Neutrophil (primary cell): ENCODE results near the gene FRMD5.

Experiments used
- H3K27ac ChIP-seq: fragments of 200-600 bp; sonication (generic); 2 replicates; pipeline ENCODE4 v1.5.1; 2016; ENCODE audit warnings: mild to moderate bottlenecking, moderate library complexity
- H3K27me3 ChIP-seq: fragments of 200-600 bp; sonication (generic); 2 replicates; pipeline ENCODE4 v1.6.0; 2016; ENCODE audit warnings: mild to moderate bottlenecking
- H3K36me3 ChIP-seq: fragments of 200-600 bp; sonication (generic); 2 replicates; pipeline ENCODE4 v1.5.1; 2017
- H3K4me1 ChIP-seq, 2 experiments: fragments of 200-600 bp in 1 of 2; sonication (generic) in 1 of 2; 1 replicate in 1 of 2; 2 replicates in 1 of 2; pipeline versions ENCODE4 v1.5.1 to v1.6.1; 2013 to 2016; ENCODE audit warnings: low read depth in 1 of 2, low read length in 1 of 2, mild to moderate bottlenecking in 1 of 2, moderate library complexity in 1 of 2; ENCODE audit not compliant: control insufficient read depth in 1 of 2, insufficient read depth in 1 of 2
- H3K4me3 ChIP-seq, 2 experiments: fragments of 200-600 bp in 1 of 2; sonication (generic) in 1 of 2; 1 replicate in 1 of 2; 2 replicates in 1 of 2; pipeline ENCODE4 v1.5.1; 2013 to 2016; ENCODE audit warnings: low read depth in 1 of 2, low read length in 1 of 2, mild to moderate bottlenecking in 1 of 2, moderate library complexity in 1 of 2
- H3K9me3 ChIP-seq: fragments of 200-600 bp; sonication (generic); 2 replicates; pipeline ENCODE4 v1.5.1; 2016
- TF ChIP-seq, protein P1 (sequence below): fragments of 200-600 bp; sonication (generic); IDR thresholded peaks from 2 replicates; pipeline ENCODE4 v1.5.1; 2016; ENCODE audit warnings: antibody characterized with exemption

FRMD5 gene

GRCh38 chr15:43883571-43883970 is 311.5 kb downstream of the FRMD5 start:
- H3K27me3 ChIP-seq = no peaks in the 10 kb centered on the region
- TF ChIP-seq, protein P1, sequence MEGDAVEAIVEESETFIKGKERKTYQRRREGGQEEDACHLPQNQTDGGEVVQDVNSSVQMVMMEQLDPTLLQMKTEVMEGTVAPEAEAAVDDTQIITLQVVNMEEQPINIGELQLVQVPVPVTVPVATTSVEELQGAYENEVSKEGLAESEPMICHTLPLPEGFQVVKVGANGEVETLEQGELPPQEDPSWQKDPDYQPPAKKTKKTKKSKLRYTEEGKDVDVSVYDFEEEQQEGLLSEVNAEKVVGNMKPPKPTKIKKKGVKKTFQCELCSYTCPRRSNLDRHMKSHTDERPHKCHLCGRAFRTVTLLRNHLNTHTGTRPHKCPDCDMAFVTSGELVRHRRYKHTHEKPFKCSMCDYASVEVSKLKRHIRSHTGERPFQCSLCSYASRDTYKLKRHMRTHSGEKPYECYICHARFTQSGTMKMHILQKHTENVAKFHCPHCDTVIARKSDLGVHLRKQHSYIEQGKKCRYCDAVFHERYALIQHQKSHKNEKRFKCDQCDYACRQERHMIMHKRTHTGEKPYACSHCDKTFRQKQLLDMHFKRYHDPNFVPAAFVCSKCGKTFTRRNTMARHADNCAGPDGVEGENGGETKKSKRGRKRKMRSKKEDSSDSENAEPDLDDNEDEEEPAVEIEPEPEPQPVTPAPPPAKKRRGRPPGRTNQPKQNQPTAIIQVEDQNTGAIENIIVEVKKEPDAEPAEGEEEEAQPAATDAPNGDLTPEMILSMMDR = no peak
- no peaks in the 10 kb centered on the region for H3K4me1 ChIP-seq
- no peak overlapping the region for H3K4me3 ChIP-seq
- no peaks in the 10 kb centered on the region for H3K9me3 ChIP-seq
- H3K27ac ChIP-seq = no peak overlapping the region
- peaks cover 30% of the 10 kb centered on the region for H3K36me3 ChIP-seq

GRCh38 chr15:43881944-43882343 is 313.1 kb downstream of the FRMD5 start:
- H3K36me3 ChIP-seq = peaks cover 35% of the 10 kb centered on the region
- H3K9me3 ChIP-seq = no peaks in the 10 kb centered on the region
- no peaks in the 10 kb centered on the region for H3K27me3 ChIP-seq
- H3K27ac ChIP-seq = no peak overlapping the region
- TF ChIP-seq, protein P1 = no peak
- H3K4me3 ChIP-seq = no peak overlapping the region
- no peaks in the 10 kb centered on the region for H3K4me1 ChIP-seq

GRCh38 chr15:43881245-43881644 is 313.8 kb downstream of the FRMD5 start:
- H3K4me3 ChIP-seq = no peak overlapping the region
- H3K36me3 ChIP-seq = peaks cover 42% of the 10 kb centered on the region
- TF ChIP-seq, protein P1 = no peak
- H3K9me3 ChIP-seq = no peaks in the 10 kb centered on the region
- no peak overlapping the region for H3K27ac ChIP-seq
- H3K27me3 ChIP-seq = no peaks in the 10 kb centered on the region
- H3K4me1 ChIP-seq = no peaks in the 10 kb centered on the region

GRCh38 chr15:43880406-43881194 is 314.5 kb downstream of the FRMD5 start:
- Histone ChIP-seq H3K9me3 (no peaks in the 10 kb centered on the region), H3K4me1 (no peaks in the 10 kb centered on the region), H3K27me3 (no peaks in the 10 kb centered on the region), H3K36me3 (peaks cover 45% of the 10 kb centered on the region), H3K4me3 (no peak overlapping the region), H3K27ac (no peak overlapping the region)
- TF ChIP-seq, protein P1 = no peak

GRCh38 chr15:43879386-43880355 is 315.4 kb downstream of the FRMD5 start:
- no peaks in the 10 kb centered on the region for H3K4me1 ChIP-seq
- H3K4me3 ChIP-seq = no peak overlapping the region
- H3K27ac ChIP-seq = no peak overlapping the region
- H3K36me3 ChIP-seq = peaks cover 49% of the 10 kb centered on the region
- TF ChIP-seq, protein P1 = no peak
- no peaks in the 10 kb centered on the region for H3K27me3 ChIP-seq
- no peaks in the 10 kb centered on the region for H3K9me3 ChIP-seq
